Keratinocyte (primary cell): Measurements from ENCODE around the gene BCL11B.

Source experiments
- CTCF ChIP-seq, 3 experiments: IDR thresholded peaks in 1 of 3; conservative IDR thresholded peaks in 1 of 3; optimal IDR thresholded peaks in 1 of 3; 2 replicates in 2 of 3; 3 replicates in 1 of 3; pipeline versions ENCODE3 to v1.5.1; 2011; ENCODE audit warnings: low read length in 3 of 3, mild to moderate bottlenecking in 3 of 3, moderate library complexity in 2 of 3, control low read depth in 1 of 3, inconsistent platforms in 1 of 3; ENCODE audit not compliant: insufficient read depth in 2 of 3; ENCODE audit errors: extremely low read depth in 1 of 3
- EZH2 ChIP-seq: IDR thresholded peaks from one replicate; pipeline ENCODE4 v1.6.1; 2012; ENCODE audit warnings: inconsistent platforms, mild to moderate bottlenecking, low read length, moderate library complexity

- TF ChIP-seq CTCF (optimal IDR thresholded peaks at IDR 0.05 in 1 of 3, IDR thresholded peaks at IDR 0.05 in 1 of 3, conservative IDR thresholded peaks at IDR 0.05 in 1 of 3; ENCODE audit: extremely low read depth in 1 of 3, insufficient read depth in 2 of 3, low read length in 3 of 3) (peak; percentile 22 to 60 (median 27)), EZH2 (no peak)
These were observed 41.5 kb downstream of the BCL11B start for GRCh38 chr14:99230208-99231151.
